HEK293T (cell line): Measurements from ENCODE around the gene INSYN2A.

Source experiments
- BHLHE40 ChIP-seq: fragments of 450-650 bp; IDR thresholded peaks from 2 replicates; pipeline ENCODE4 v1.6.1; 2016; ENCODE audit warnings: mild to moderate bottlenecking, moderate library complexity, borderline replicate concordance
- CTBP1 ChIP-seq: fragments of 450-650 bp; IDR thresholded peaks from 2 replicates; pipeline ENCODE4 v1.6.1; 2016; ENCODE audit warnings: borderline replicate concordance
- ELF4 ChIP-seq: fragments of 450-650 bp; IDR thresholded peaks from 2 replicates; pipeline ENCODE4 v1.6.1; 2017; ENCODE audit warnings: antibody characterized with exemption
- FOXA1 ChIP-seq: fragments of 450-650 bp; IDR thresholded peaks from 2 replicates; pipeline ENCODE4 v1.6.1; 2016; ENCODE audit warnings: mild to moderate bottlenecking
- FOXK2 ChIP-seq: fragments of 450-650 bp; IDR thresholded peaks from 2 replicates; pipeline ENCODE4 v1.6.1; 2016; ENCODE audit warnings: mild to moderate bottlenecking
- FOXM1 ChIP-seq: fragments of 450-650 bp; IDR thresholded peaks from 2 replicates; pipeline ENCODE4 v1.6.1; 2017; ENCODE audit warnings: mild to moderate bottlenecking, borderline replicate concordance
- HDGF ChIP-seq: fragments of 450-650 bp; IDR thresholded peaks from 2 replicates; pipeline ENCODE4 v1.6.1; 2017; ENCODE audit warnings: antibody characterized with exemption, borderline replicate concordance
- L3MBTL2 ChIP-seq: fragments of 450-650 bp; conservative IDR thresholded peaks from 2 replicates; pipeline ENCODE4 v1.6.1; 2016; ENCODE audit warnings: mild to moderate bottlenecking
- NFRKB ChIP-seq: fragments of 450-650 bp; IDR thresholded peaks from 2 replicates; pipeline ENCODE4 v1.6.1; 2016; ENCODE audit warnings: mild to moderate bottlenecking, moderate library complexity
- PKNOX1 ChIP-seq: fragments of 450-650 bp; IDR thresholded peaks from 2 replicates; pipeline ENCODE4 v1.6.1; 2016
- SP1 ChIP-seq: fragments of 450-650 bp; IDR thresholded peaks from 2 replicates; pipeline ENCODE4 v1.6.1; 2017
- SUZ12 ChIP-seq: fragments of 450-650 bp; IDR thresholded peaks from 2 replicates; pipeline ENCODE4 v1.6.1; 2016; ENCODE audit warnings: mild to moderate bottlenecking
- TARDBP ChIP-seq: fragments of 450-650 bp; IDR thresholded peaks from 2 replicates; pipeline ENCODE4 v1.6.1; 2016
- ZNF384 ChIP-seq: fragments of 450-650 bp; IDR thresholded peaks from 2 replicates; pipeline ENCODE4 v1.6.1; 2016

- TF ChIP-seq SP1 (no peak), L3MBTL2 (no peak), ZNF384 (no peak), CTBP1 (no peak), PKNOX1 (no peak), FOXA1 (no peak), HDGF (no peak), SUZ12 (no peak), NFRKB (no peak), FOXM1 (no peak), BHLHE40 (no peak), TARDBP (no peak), FOXK2 (no peak), ELF4 (no peak)
Measured at GRCh38 chr10:127216786-127217185, 20.4 kb upstream of the INSYN2A start.
